GM19467 (cell line): ENCODE measurements around the gene DPM1.

Experiments
- ATAC-seq: cut with Tn5 transposase; IDR thresholded peaks from one replicate; pipeline ENCODE4 v1.9.1; 2021; ENCODE audit warnings: mild to moderate bottlenecking, moderate library complexity; ENCODE audit not compliant: unreplicated experiment

DPM1 gene

DNA sequence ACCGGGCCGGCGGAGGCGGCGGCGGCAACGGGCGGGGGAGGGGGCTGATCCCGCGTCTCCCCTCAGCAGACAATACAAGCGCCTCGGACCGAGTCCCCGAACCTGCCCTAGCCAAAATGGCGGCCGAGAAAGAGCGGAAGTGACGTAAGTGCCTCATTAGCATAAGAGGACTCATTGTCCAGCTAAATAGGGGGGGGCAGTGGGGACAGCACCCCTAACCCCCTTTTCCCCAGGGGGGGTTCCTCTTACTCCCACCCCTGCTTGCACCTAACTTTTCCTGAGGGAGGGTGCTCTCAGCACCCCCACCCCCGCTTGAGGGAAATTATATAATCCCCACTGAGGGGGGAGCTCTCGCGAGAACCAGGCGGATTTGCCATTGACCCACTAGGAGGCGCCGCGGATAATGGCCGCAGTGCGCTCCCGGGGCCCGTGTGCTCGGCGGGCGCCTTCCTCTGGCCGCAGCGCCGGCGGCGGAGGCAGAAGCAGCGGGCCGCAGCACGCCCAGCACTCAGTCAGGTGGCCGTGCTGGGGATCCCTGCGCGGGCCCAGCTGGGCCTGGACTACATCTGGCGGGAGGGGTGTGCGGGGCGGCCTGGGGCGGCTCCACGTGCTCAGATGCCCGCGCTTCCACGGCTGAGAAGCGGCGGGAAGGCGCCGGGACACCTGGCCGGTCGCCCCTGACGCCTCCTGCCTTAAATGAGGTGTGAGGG is 26.9 kb downstream of the DPM1 start, which contains the start of gene ADNP:
ADNP (minus strand) TSS at position 132 of the 710 bp plus-strand sequence. CDS start 27,441 bp downstream, outside the sequence.
- ATAC-seq: peak; percentile 43

DNA sequence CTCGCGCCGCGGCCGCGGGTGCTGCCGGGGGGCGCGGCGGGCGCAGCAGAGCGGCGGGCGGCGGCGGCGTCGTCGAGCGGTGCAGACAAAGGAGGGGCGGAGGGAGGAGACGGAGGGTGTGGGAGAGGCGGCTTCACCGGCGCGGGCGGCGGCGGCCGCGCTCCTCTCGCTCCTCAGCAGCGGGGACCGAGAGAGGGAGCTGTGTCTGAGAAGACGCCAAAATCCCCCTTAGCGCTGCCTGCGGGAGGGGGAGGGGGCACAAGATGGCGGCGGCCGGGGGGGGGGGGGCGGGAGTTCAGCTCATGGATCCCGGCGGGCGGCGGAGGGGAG is 27.4 kb downstream of the DPM1 start:
- ATAC-seq: peak; percentile 26

DNA sequence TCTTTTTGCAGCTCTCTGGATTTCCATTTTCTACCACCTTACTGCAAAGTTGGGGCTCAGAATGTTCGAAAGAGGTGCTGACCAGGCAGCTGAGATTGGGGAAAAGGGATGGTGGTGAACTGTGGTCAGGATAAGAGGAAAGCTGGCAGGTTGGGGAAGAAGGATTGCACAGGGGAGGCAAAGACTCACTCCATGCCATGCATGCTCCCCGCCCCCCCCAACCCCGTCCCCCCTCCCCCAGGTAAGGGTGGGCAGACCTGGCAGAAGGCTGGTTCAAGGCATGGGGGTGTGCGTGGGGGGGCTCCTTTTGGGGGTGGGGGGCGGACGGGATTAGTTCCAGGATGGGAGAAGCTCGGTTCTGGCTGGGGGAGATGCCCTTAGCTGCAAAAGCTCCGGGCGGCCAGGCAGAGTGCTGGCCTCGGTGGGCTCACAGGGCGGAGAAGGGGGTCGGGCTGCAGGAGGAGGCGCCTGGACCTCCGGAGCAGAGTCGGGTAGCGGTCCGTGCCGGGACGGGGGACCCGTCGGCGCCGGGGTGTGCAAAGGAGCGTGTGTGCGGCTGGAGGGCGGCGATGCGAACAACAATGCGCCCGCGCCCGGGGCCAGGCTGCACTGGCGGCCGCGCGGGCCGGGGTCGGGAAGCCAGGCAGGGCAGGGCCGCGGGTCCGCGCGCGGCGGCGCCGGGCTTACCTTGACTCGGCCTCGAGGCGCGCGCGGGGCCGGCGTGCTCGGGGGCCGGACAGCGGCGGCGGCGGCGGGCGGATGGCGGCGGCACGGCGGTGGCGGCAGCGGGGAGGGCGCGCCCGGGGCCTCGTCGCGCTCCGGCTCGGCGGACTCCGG is 28.0 kb downstream of the DPM1 start:
- ATAC-seq: peak; percentile 6

DNA sequence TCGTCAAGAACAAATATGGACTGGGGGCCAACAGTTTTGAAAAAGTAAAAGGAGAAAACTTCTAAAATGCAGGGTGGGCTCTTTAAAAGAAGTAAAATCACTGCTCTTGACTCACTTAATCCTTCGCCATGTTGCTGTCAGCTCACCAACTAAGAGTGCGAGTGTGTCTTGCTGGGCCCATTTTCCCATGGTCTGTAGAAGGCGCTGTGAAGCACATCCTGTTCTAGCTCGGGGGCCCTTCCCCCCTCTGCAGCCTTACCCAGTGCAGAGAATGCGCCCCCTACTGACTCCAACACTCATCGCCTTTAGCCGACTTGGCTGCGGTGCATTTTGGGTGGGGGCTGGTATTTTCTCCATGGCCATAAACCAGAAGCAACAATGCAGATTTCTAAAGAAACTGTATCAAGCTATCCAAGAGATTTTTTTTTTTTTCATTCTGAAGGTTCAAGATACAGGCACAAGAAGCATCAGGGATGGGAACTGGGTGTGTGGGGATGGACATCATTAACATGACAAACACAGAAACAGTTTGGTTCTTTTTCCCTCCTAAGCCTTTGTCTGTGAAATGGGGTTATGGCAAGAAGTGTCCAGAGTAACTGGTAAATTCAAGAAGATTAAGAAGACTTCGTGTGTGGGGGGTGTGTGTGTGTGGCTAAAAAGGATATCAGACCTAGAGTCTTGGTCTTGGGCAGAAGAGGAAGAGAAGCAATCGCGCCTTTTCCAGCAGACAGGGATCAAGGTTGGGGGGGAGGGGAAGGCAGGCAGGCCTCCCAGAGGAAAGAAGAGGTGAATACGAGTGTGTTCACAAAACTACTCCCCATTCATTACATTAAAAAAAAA is 28.8 kb downstream of the DPM1 start:
- ATAC-seq: peak; percentile 51

- ATAC-seq: no peak
Observed at GRCh38 chr20:50928469-50928868, 29.9 kb downstream of the DPM1 start.

GRCh38 chr20:50926530-50926929 is 31.8 kb downstream of the DPM1 start:
- ATAC-seq: no peak

DNA sequence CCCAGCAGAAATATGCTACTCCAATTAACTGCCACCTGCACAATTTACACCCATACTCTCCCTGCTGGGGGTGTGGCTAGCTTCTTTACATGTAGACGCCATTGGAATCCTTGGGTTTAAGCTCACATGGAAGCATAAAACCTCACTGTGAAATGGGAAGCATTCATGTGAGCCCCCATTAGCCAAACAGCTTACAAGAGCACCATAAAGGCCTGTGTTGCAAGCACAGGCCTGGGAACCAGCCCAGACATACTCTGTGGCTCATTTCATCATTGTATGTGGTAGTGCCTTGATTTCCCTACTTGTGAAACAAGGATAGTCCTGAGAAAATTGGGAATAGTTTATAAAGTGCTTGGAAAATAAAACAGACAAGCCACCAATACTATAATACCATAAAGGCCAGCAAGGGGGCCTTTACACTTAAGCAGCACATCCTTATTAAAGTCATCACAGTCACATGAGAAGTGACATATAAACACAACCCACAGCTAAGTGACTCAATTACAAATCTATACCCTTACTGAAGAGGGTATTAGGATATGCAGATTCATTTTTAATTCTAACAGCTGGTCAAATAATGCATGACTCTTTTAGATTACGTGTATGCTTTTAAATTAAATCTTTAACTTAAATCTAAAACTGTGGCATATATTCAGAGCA is 33.9 kb downstream of the DPM1 start:
- ATAC-seq: no peak

DNA sequence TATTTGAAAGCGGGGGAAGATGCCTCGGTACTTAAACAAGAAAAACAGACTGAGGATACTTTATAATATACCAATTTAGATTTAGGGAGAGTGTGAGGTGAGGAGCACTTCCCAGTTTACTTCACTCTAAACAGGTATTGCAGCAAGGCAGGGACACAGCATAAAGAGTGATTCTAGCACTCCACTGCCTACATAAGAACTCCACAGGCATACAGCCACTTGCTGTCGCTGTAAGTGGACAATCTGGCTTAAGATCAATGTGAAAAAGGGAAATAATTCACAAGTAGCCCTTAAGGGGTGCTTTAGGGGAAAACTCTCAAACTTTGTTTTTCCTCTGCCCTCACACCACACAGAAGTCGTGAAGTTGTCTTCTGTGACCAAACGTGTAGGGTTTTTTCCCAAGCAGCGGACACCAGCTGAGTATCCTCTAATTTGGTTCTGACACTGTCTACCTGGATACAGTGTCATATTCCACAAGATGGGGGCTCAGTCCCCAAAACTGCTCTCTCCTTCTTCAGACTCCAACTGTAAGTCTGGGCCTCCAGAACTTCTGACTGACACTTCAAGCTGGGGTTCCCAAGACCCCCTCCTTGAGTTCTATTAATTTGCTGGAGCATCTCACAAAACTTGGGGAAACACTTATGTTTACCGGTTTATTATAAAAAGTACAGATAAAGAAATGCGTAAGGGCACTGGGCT is 36.4 kb downstream of the DPM1 start:
- ATAC-seq: no peak

- ATAC-seq: no peak
Observed at GRCh38 chr20:50920997-50921396, 37.3 kb downstream of the DPM1 start.

DNA sequence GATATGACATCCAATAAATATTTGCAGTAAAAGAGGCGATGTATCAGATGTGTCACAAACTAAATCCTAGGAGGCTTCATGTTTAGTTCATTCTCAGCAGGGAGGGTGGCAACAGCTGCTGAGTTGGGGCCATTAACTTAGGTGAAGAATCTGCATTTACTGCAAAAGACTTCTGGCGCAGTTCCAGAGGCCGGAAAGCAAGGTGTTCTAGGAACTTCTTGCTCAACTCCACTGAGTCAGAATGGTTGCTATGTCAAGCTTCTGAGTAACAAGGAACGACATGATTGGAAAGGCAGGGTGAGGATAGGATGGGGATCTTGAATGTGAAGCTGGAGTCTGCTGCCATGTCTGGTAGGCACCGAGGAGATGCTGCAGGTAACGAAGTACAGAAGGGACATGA is 38.8 kb downstream of the DPM1 start:
- no peak for ATAC-seq

DNA sequence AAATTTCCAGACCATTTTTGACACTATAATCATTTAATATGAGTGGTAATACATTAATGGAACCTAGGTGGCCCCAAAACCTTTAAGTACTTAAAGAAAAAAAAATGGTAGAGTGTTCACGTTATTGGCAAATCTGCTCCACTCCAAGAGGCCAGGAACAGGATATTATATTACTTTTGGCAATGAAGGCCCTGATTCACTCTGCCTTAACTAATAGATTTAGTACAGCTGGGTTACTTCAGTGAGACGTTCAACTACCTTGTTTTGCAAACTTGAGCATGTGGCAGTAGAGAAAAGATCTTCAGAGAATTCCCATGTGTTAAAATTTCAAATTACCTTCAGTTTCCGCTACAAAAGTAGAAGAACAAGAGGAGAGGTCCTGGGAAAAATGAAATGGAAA is 39.9 kb downstream of the DPM1 start:
- ATAC-seq: no peak

DNA sequence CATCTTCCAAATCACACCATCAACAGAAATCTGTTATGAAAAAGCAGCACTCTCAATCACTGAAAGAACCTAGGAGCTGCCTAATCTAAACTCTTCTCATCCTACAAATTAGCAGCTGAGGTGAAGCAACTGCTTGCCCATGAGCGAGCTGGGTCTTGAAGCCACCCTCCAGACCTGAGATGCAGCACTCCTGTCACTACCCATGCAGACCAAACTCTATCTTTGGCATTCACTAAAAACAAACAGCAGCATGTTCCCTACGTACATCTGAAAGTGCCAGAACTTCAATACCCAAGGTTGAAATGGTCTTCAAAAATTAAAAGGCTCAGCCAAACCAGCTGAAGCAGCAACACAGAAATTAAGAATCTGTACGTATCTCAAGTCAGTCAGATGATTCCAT is 41.4 kb downstream of the DPM1 start:
- ATAC-seq: no peak

GRCh38 chr20:50916257-50916656 is 42.1 kb downstream of the DPM1 start:
- ATAC-seq: no peak

DNA sequence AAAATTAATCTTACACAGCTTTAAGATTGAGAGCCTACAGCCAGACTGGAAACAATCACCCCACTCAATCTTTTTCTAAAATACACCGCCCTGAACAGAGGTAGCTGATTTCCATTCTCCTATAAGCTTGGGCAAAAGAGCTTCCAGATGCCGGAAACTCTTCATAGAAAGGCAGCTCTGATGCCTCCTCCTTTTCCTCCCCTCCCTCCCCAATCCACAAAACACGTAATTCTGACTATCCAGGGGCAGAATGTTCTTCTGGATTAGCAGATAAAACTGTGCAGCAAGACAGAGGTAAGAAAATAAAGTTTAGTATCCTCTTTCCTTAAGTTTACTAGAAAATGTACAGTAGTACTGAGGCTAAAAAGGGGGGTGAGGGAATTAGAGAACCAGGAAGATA is 42.9 kb downstream of the DPM1 start:
- ATAC-seq: no peak

- no peak for ATAC-seq
Observed at GRCh38 chr20:50913690-50914375, 44.5 kb downstream of the DPM1 start.

DNA sequence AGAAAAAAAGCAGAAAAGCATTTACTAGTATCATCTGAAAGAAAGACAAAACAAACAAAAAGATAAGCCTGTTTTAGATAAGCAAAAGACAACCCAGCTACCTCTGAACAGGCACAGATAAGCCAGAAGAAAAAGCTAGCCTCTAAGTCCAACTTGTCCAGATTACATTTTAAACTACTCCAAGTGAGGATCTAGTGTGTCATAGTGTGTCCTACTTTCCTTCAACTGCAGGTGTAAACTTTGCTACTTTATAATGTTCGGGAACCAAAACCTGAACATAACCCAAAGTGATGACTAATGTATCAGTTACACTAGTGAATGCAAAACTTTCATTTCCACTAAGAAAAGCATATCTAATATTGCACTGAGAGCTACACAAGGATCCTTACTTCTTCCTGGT is 46.6 kb downstream of the DPM1 start:
- no peak for ATAC-seq

DNA sequence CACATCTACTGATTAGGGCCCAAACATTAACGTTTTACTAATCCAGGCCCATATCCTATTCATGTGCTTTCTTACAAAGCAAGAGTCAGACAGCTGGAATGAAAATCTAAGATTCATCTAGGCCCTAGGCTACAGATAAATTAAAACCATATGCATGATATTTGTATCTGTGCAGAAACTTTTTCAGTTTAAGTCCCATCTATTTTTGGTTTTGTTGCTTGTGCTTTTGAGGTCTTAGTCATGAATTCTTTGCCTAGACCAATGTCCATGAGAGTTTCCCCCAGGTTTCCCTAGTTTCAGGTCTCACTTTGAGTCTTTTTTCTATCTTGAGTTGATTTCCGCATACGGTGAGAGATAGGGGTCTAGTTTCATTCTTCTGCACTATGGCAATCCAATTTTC is 47.3 kb downstream of the DPM1 start:
- no peak for ATAC-seq

DNA sequence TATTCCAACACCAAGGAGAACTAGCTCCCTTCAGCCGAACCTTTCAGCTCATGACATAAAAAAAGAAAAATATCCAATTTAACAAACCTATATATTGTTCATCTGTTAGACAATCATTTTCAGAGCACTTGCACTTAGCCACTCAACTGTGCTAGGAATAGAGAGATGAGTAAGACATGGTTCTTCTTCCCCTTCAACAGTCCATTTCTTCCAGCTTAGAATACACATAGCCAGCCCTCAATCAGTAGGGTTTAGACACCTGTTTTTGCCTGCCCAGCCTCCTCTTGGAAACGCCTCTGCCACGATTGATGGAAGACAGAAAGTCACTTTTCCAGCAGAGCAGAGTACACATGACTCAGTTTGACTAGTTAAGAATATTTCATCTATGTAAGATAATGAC is 48.9 kb downstream of the DPM1 start:
- ATAC-seq: no peak

GRCh38 chr20:50904067-50904570 is 54.2 kb downstream of the DPM1 start:
- ATAC-seq: no peak
